Esophagus muscularis mucosa (tissue), 3 donors: ENCODE data around the gene DDX39A.

Experiments used
- EP300 ChIP-seq: sonication (generic); formaldehyde crosslinking; IDR thresholded peaks from one replicate; pipeline ENCODE4 v1.6.1; 2017; ENCODE audit warnings: antibody characterized with exemption
- POLR2AphosphoS5 ChIP-seq, 2 donors: sonication (generic); formaldehyde crosslinking; IDR thresholded peaks; one replicate each; pipeline ENCODE4 v1.6.1; 2017; ENCODE audit warnings: antibody characterized with exemption in 2 of 2

DNA sequence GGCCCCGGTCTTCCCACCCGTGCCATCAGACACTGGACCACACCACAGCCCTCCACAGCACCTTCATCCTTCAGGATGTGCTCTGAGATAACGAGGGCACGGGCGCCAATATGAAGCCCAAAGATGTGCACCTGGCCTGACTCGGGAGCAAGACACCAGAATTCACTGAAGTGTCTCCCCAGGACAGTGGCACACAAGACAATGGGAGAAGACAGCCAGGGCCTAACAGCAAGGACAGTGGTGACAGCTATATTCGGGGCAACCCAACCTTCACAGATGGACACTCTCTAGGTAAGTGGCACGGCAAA lies 7.2 kb downstream of the DDX39A start:
- TF ChIP-seq EP300 (no peak), POLR2AphosphoS5 (IDR thresholded peaks at IDR 0.05) (no peak)
